B cell (primary cell): ENCODE data around the gene CANT1. TPM values are rescaled to one million over a fixed set of nuclear protein-coding genes. Genes with fewer than 3 reads are reported as not detected.

ENCODE experiments used
- ATAC-seq: fragments of 200-7000 bp; cut with Tn5 transposase; one replicate; pipeline ENCODE4 v1.10.0; 2021; ENCODE audit warnings: low read depth, mild to moderate bottlenecking, moderate number of reproducible peaks, moderate library complexity
- CTCF ChIA-PET: fragments of 350-600 bp; sonication (Branson Sonifier 250); formaldehyde crosslinking; loops from one replicate; lab custom pipeline; 2021; ENCODE audit warnings: antibody characterized with exemption, inconsistent platforms; lab: Charles Lee
- POLR2A ChIA-PET: fragments of 350-600 bp; sonication (Branson Sonifier 250); formaldehyde crosslinking; loops from one replicate; lab custom pipeline; 2021; ENCODE audit warnings: antibody characterized with exemption; lab: Charles Lee
- DNase-seq: peaks from one replicate; pipeline ENCODE4 v3.0.0; 2013
- H2AFZ ChIP-seq: 2 replicates; pipeline ENCODE4 v1.6.1; 2012; ENCODE audit warnings: mild to moderate bottlenecking, low read depth, low read length; ENCODE audit not compliant: insufficient read depth, poor library complexity, severe bottlenecking
- H3K27ac ChIP-seq, 2 donors: 1 replicate in 1 of 2; 2 replicates in 1 of 2; pipeline ENCODE4 v1.5.1; 2012 to 2013; ENCODE audit warnings: low read length in 2 of 2, mild to moderate bottlenecking in 2 of 2, moderate library complexity in 1 of 2
- H3K27me3 ChIP-seq, 4 experiments: fragments of 200-600 bp in 1 of 4; sonication (generic) in 1 of 4; replicated peaks in 1 of 4; 1 replicate in 2 of 4; 2 replicates in 2 of 4; pipeline versions ENCODE4 v1.6.1 to v1.7.0; 2013 to 2016; ENCODE audit warnings: low read length in 3 of 4, mild to moderate bottlenecking in 2 of 4, mixed read lengths in 1 of 4, moderate library complexity in 1 of 4; ENCODE audit not compliant: insufficient read depth in 4 of 4, control insufficient read depth in 3 of 4; ENCODE audit errors: control extremely low read depth in 1 of 4
- H3K36me3 ChIP-seq, 2 experiments: replicated peaks in 1 of 2; 1 replicate in 1 of 2; 2 replicates in 1 of 2; pipeline versions ENCODE4 v1.6.1 to v1.7.1; 2013; ENCODE audit warnings: low read length in 1 of 2; ENCODE audit not compliant: insufficient read depth in 2 of 2, control insufficient read depth in 1 of 2; ENCODE audit errors: control extremely low read depth in 1 of 2, extremely low read depth in 1 of 2
- H3K4me1 ChIP-seq, 2 donors: fragments of 200-600 bp in 1 of 2; sonication (generic) in 1 of 2; 1 replicate in 1 of 2; 2 replicates in 1 of 2; pipeline versions ENCODE4 v1.5.1 to v1.6.1; 2013 to 2017; ENCODE audit warnings: low read length in 2 of 2; ENCODE audit not compliant: control insufficient read depth in 2 of 2, insufficient read depth in 2 of 2
- H3K4me2 ChIP-seq: replicated peaks from 2 replicates; pipeline ENCODE3; 2012; ENCODE audit warnings: mild to moderate bottlenecking, low read depth, low read length; ENCODE audit not compliant: poor library complexity, severe bottlenecking
- H3K4me3 ChIP-seq, 5 experiments: fragments of 200-600 bp in 1 of 5; sonication (generic) in 1 of 5; 1 replicate in 3 of 5; 2 replicates in 2 of 5; pipeline versions ENCODE4 v1.5.1 to v1.7.0; 2011 to 2016; ENCODE audit warnings: low read length in 4 of 5, mild to moderate bottlenecking in 4 of 5, low read depth in 2 of 5, control low read depth in 1 of 5, moderate library complexity in 1 of 5; ENCODE audit not compliant: insufficient read depth in 1 of 5; ENCODE audit errors: control extremely low read depth in 1 of 5, extremely low read depth in 1 of 5
- H3K79me2 ChIP-seq: fragments of 200-600 bp; sonication (generic); one replicate; pipeline ENCODE4 v1.6.0; 2016; ENCODE audit warnings: low read length; ENCODE audit not compliant: control insufficient read depth, insufficient read depth
- H3K9ac ChIP-seq: fragments of 200-600 bp; sonication (generic); 2 replicates; pipeline ENCODE4 v1.6.1; 2017; ENCODE audit warnings: mild to moderate bottlenecking, low read length, moderate library complexity
- H3K9me3 ChIP-seq, 3 donors: one replicate each; pipeline versions ENCODE4 v1.6.1 to v1.7.1; 2013; ENCODE audit warnings: low read length in 2 of 3; ENCODE audit not compliant: control insufficient read depth in 2 of 3, insufficient read depth in 1 of 3; ENCODE audit errors: control extremely low read depth in 1 of 3
- H4K20me1 ChIP-seq: 2 replicates; pipeline ENCODE4 v1.6.0; 2012; ENCODE audit warnings: mild to moderate bottlenecking, low read length; ENCODE audit not compliant: insufficient read depth, control insufficient read depth, poor library complexity, severe bottlenecking
- H3K27ac Mint-ChIP-seq: one replicate; pipeline ENCODE4 v1.8.0; 2021; ENCODE audit warnings: mixed read lengths
- H3K27me3 Mint-ChIP-seq: one replicate; pipeline ENCODE4 v1.8.0; 2021; ENCODE audit warnings: mixed read lengths
- H3K4me1 Mint-ChIP-seq: one replicate; pipeline ENCODE4 v1.8.0; 2021; ENCODE audit warnings: mixed read lengths
- H3K4me3 Mint-ChIP-seq: one replicate; pipeline ENCODE4 v1.8.0; 2021; ENCODE audit warnings: mixed read lengths
- H3K9me3 Mint-ChIP-seq: one replicate; pipeline ENCODE4 v1.8.0; 2022; ENCODE audit warnings: mixed read lengths; ENCODE audit not compliant: insufficient read depth
- CTCF ChIP-seq: fragments of 200-600 bp; IDR thresholded peaks from one replicate; pipeline ENCODE4 v1.8.0; 2022; ENCODE audit warnings: antibody characterized with exemption, mild to moderate bottlenecking
- EZH2 ChIP-seq: IDR thresholded peaks from 2 replicates; pipeline ENCODE4 v1.6.1; 2012; ENCODE audit warnings: borderline replicate concordance, low read depth, mild to moderate bottlenecking, moderate library complexity, low read length; ENCODE audit not compliant: insufficient read depth, poor library complexity, severe bottlenecking
- WGBS: methylation state at CpG from one replicate; pipeline ENCODE4 v1.1.5; 2013; ENCODE audit warnings: missing lambda C conversion rate; ENCODE audit not compliant: insufficient coverage; 5-methylcytosine and 5-hydroxymethylcytosine counted together
- intact Hi-C: fragments of 100-400 bp; cut with micrococcal nuclease; formaldehyde crosslinking; loops from one replicate; pipeline ENCODE4 v1.10.0; 2022
- polyA plus RNA-seq: library from polyadenylated mRNA; depleted of rRNA; stranded (reverse); fragments of >200 nt; gene quantifications from 2 replicates; pipeline ENCODE4 v1.2.3, GENCODE V29; 2012
- total RNA-seq, 2 donors: library from RNA; stranded (reverse); fragments of 120-200 nt in 1 of 2; gene quantifications; 1 replicate in 1 of 2; 2 replicates in 1 of 2; pipeline versions ENCODE4 v1.2.3 to v1.2.4, GENCODE V29; 2013 to 2022

Gene CANT1
- total and polyA plus RNA-seq, 2 donors (not counting 1 experiment from before 2014, with no cell fraction given), result 17.3 to 44.2 TPM

GRCh38 chr17:79033046-79033616 lies 23.6 kb upstream of the CANT1 start:
- H3K27ac ChIP-seq, result no peak overlapping the region
- H4K20me1 ChIP-seq, result no peaks in the 10 kb centered on the region
- no peaks in the 10 kb centered on the region for H3K9me3 Mint-ChIP-seq
- ChIA-PET POLR2A (no interaction called here), CTCF (interaction anchor here (0.6 to 1.5 kb wide), 3 partner anchors 8 to 12 kb away, joined by 3 to 4 read pairs (median 3); no protein-coding TSS in a partner anchor)
- 86% methylated on average over 9 of the region's 9 CpGs for WGBS
- no peaks in the 10 kb centered on the region for H3K36me3 ChIP-seq
- H3K27me3 Mint-ChIP-seq, result peaks cover 37% of the 10 kb centered on the region
- H3K9me3 ChIP-seq, result no peaks in the 10 kb centered on the region
- H3K4me1 ChIP-seq, result no peaks in the 10 kb centered on the region
- no peaks in the 10 kb centered on the region for H3K79me2 ChIP-seq
- H3K4me2 ChIP-seq, result no peak overlapping the region
- no peak overlapping the region for H3K9ac ChIP-seq
- H3K4me3 ChIP-seq, result no peak overlapping the region
- intact Hi-C loops, result no loop called here
- H3K27ac Mint-ChIP-seq, result no peak overlapping the region
- H3K27me3 ChIP-seq, result peaks cover 0 to 22% (median 1%) of the 10 kb centered on the region in 4 experiments
- no peaks in the 10 kb centered on the region for H3K4me1 Mint-ChIP-seq
- no peak overlapping the region for H2AFZ ChIP-seq
- DNase-seq (no peak), ATAC-seq (no peak)
- no peak overlapping the region for H3K4me3 Mint-ChIP-seq
- TF ChIP-seq EZH2 (no peak), CTCF (no peak)

GRCh38 chr17:79031996-79032875 lies 22.7 kb upstream of the CANT1 start:
- Histone ChIP-seq H3K79me2 (no peaks in the 10 kb centered on the region), H3K9me3 (no peaks in the 10 kb centered on the region), H2AFZ (no peak overlapping the region), H4K20me1 (no peaks in the 10 kb centered on the region), H3K27ac (no peak overlapping the region), H3K4me1 (no peaks in the 10 kb centered on the region), H3K4me2 (no peak overlapping the region), H3K4me3 (no peak overlapping the region), H3K36me3 (no peaks in the 10 kb centered on the region), H3K9ac (no peak overlapping the region), H3K27me3 (peaks cover 0 to 29% (median 1%) of the 10 kb centered on the region in 4 experiments)
- POLR2A ChIA-PET, result no interaction called here
- H3K27me3 Mint-ChIP-seq, result peaks cover 43% of the 10 kb centered on the region
- no peaks in the 10 kb centered on the region for H3K4me1 Mint-ChIP-seq
- H3K27ac Mint-ChIP-seq, result no peak overlapping the region
- ATAC-seq (no peak), DNase-seq (no peak)
- no peaks in the 10 kb centered on the region for H3K9me3 Mint-ChIP-seq
- TF ChIP-seq EZH2 (no peak), CTCF (no peak)
- 89% methylated on average over 24 of the region's 26 CpGs for WGBS
- intact Hi-C loops, result no loop called here
- no peak overlapping the region for H3K4me3 Mint-ChIP-seq
- CTCF ChIA-PET, result interaction anchor here (1.2 to 1.5 kb wide), 2 partner anchors 9 to 13 kb away, joined by 4 to 7 read pairs; no protein-coding TSS in a partner anchor
